SK-N-SH (cell line): ENCODE data around the gene RNGTT.

Experiments
- CHD2 ChIP-seq: fragments of 150-350 bp; IDR thresholded peaks from 2 replicates; pipeline ENCODE4 v1.6.1; 2018; ENCODE audit warnings: low read length; ENCODE audit not compliant: partially characterized antibody
- EZH2phosphoT487 ChIP-seq: fragments of 200-600 bp; sonication (generic); IDR thresholded peaks from 2 replicates; pipeline ENCODE4 v1.6.1; 2017; ENCODE audit warnings: low read depth, mixed run types, mild to moderate bottlenecking, antibody characterized with exemption, moderate library complexity, borderline replicate concordance
- GATA2 ChIP-seq: sonication (generic); formaldehyde crosslinking; IDR thresholded peaks from 2 replicates; pipeline ENCODE4 v1.5.0; 2020; ENCODE audit warnings: mild to moderate bottlenecking, missing genetic modification reagents
- POLR2AphosphoS5 ChIP-seq: IDR thresholded peaks from 2 replicates; pipeline ENCODE4 v1.6.1; 2012; ENCODE audit warnings: low read depth, low read length
- RFX5 ChIP-seq: IDR thresholded peaks from 2 replicates; pipeline ENCODE4 v1.6.1; 2012; ENCODE audit warnings: mild to moderate bottlenecking, improper control_type of control experiment, low read length
- SIN3A ChIP-seq: IDR thresholded peaks from 2 replicates; pipeline ENCODE4 v1.6.1; 2012; ENCODE audit warnings: low read depth, mild to moderate bottlenecking, low read length, moderate library complexity, borderline replicate concordance
- TF ChIP-seq, protein P1 (sequence below): fragments of 200-600 bp; sonication (generic); IDR thresholded peaks from 2 replicates; pipeline ENCODE4 v1.6.1; 2017; ENCODE audit warnings: antibody characterized with exemption, mild to moderate bottlenecking, moderate library complexity
- TF ChIP-seq, protein P2 (sequence below): IDR thresholded peaks from 2 replicates; pipeline ENCODE4 v1.4.0; 2012; ENCODE audit warnings: low read depth

DNA sequence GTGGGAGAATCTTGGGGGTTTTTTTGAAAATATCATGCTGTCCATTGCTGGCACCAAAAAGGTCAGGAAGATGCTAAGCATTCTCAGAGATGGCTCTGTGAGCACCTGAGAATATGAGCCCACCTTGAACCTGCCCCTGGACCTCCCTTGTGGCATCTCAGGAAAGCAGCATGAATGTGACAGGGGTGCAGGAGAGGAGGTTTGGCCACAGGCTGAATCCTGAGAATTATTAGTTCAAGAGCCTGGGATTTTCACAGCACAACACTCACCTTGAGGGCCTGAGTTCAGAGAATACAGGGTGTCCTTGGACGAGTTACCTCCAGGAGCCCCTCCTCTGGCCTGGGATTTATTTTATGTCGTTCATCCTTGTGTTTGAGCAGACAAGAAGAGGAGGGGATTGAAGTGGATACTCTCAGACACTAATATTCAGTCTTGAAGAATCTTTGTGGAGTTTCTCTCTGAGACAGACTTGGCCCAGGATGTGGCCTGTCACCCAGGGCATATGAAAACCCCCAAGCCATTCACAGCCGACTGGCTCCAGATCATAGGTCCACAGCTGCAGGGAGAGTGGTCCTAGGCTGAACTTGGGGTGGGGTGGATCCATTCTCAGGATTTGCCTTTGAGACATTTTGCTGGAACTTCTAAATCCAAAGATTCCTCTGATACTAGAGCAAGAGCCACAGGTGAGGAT lies 390.8 kb downstream of the RNGTT start:
- TF ChIP-seq, protein P1, sequence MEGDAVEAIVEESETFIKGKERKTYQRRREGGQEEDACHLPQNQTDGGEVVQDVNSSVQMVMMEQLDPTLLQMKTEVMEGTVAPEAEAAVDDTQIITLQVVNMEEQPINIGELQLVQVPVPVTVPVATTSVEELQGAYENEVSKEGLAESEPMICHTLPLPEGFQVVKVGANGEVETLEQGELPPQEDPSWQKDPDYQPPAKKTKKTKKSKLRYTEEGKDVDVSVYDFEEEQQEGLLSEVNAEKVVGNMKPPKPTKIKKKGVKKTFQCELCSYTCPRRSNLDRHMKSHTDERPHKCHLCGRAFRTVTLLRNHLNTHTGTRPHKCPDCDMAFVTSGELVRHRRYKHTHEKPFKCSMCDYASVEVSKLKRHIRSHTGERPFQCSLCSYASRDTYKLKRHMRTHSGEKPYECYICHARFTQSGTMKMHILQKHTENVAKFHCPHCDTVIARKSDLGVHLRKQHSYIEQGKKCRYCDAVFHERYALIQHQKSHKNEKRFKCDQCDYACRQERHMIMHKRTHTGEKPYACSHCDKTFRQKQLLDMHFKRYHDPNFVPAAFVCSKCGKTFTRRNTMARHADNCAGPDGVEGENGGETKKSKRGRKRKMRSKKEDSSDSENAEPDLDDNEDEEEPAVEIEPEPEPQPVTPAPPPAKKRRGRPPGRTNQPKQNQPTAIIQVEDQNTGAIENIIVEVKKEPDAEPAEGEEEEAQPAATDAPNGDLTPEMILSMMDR, result no peak
- TF ChIP-seq POLR2AphosphoS5 (no peak), SIN3A (no peak), RFX5 (no peak), GATA2 (CRISPR knock-in tag) (no peak), CHD2 (no peak), EZH2phosphoT487 (no peak)
- TF ChIP-seq, protein P2, sequence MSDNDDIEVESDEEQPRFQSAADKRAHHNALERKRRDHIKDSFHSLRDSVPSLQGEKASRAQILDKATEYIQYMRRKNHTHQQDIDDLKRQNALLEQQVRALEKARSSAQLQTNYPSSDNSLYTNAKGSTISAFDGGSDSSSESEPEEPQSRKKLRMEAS, result no peak
